HepG2 (cell line): Measurements from ENCODE around the gene NKD1. TPM values are rescaled to one million over a fixed set of nuclear protein-coding genes. Genes with fewer than 3 reads are reported as not detected.

Experiments used
- AGO2 ChIP-seq: fragments of 200-400 bp; formaldehyde crosslinking; optimal IDR thresholded peaks from 2 replicates; pipeline ENCODE3; 2017; ENCODE audit warnings: mild to moderate bottlenecking, low read depth, low read length, moderate library complexity
- ETV6 ChIP-seq: sonication (generic); formaldehyde crosslinking; conservative IDR thresholded peaks from 2 replicates; pipeline ENCODE4 v1.4.0; 2020; ENCODE audit warnings: missing genetic modification reagents
- FOXM1 ChIP-seq: sonication (generic); formaldehyde crosslinking; IDR thresholded peaks from 2 replicates; pipeline ENCODE4 v1.5.0; 2020; ENCODE audit warnings: missing genetic modification reagents
- GFI1 ChIP-seq: sonication (generic); formaldehyde crosslinking; IDR thresholded peaks from 2 replicates; pipeline ENCODE4 v1.5.0; 2020; ENCODE audit warnings: missing genetic modification reagents, mild to moderate bottlenecking, borderline replicate concordance
- MLLT10 ChIP-seq: sonication (generic); formaldehyde crosslinking; IDR thresholded peaks from 2 replicates; pipeline ENCODE4 v1.4.0; 2020; ENCODE audit warnings: missing genetic modification reagents
- RBM22 ChIP-seq: fragments of 200-400 bp; formaldehyde crosslinking; optimal IDR thresholded peaks from 2 replicates; pipeline ENCODE3; 2017; ENCODE audit warnings: mild to moderate bottlenecking, low read length, moderate library complexity
- ZBTB38 ChIP-seq: sonication (generic); formaldehyde crosslinking; IDR thresholded peaks from 2 replicates; pipeline ENCODE4 v1.5.1; 2020; ENCODE audit warnings: mild to moderate bottlenecking, missing genetic modification reagents
- ZFX ChIP-seq: sonication (generic); formaldehyde crosslinking; IDR thresholded peaks from 2 replicates; pipeline ENCODE4 v1.4.0; 2020; ENCODE audit warnings: mild to moderate bottlenecking, low read depth, missing genetic modification reagents, moderate library complexity
- ZNF12 ChIP-seq: sonication (generic); formaldehyde crosslinking; IDR thresholded peaks from 2 replicates; pipeline ENCODE4 v1.5.0; 2020; ENCODE audit warnings: missing genetic modification reagents
- ZNF121 ChIP-seq: sonication (generic); formaldehyde crosslinking; IDR thresholded peaks from 2 replicates; pipeline ENCODE4 v1.5.0; 2020; ENCODE audit warnings: mild to moderate bottlenecking, missing genetic modification reagents
- ZNF230 ChIP-seq: sonication (generic); formaldehyde crosslinking; IDR thresholded peaks from 2 replicates; pipeline ENCODE4 v1.4.0; 2020; ENCODE audit warnings: mild to moderate bottlenecking, missing genetic modification reagents
- ZNF431 ChIP-seq: sonication (generic); formaldehyde crosslinking; IDR thresholded peaks from 2 replicates; pipeline ENCODE4 v1.9.0; 2022; ENCODE audit warnings: missing genetic modification reagents, low read depth, mild to moderate bottlenecking, borderline replicate concordance
- ZNF678 ChIP-seq: sonication (generic); formaldehyde crosslinking; IDR thresholded peaks from 2 replicates; pipeline ENCODE4 v1.4.0; 2020; ENCODE audit warnings: mild to moderate bottlenecking, missing genetic modification reagents
- polyA plus RNA-seq, 8 experiments: library from polyadenylated mRNA; depleted of rRNA in 3 of 8; stranded (reverse) in 7 of 8; unstranded in 1 of 8; fragments of >200 nt; fragmentation: Illumina TruSeq in 4 of 8; extraction: Trizol in 4 of 8; gene quantifications; 2 replicates each; pipeline versions ENCODE4 v1.2.1 to v1.2.3, GENCODE V29; 2011 to 2016; ENCODE audit warnings: low read depth in 4 of 8, missing spikeins in 1 of 8, mixed read lengths in 1 of 8; ENCODE audit not compliant: insufficient read depth in 1 of 8
- total RNA-seq, 5 experiments: library from RNA; depleted of rRNA; stranded (reverse); fragments of >200 nt; fragmentation: Illumina TruSeq; extraction: Trizol; gene quantifications; 2 replicates each; pipeline ENCODE4 v1.2.3, GENCODE V29; 2016; ENCODE audit warnings: low read depth in 1 of 5
- TF ChIP-seq, protein P1 (sequence below): sonication (generic); formaldehyde crosslinking; IDR thresholded peaks from 2 replicates; pipeline ENCODE4 v1.5.1; 2020; ENCODE audit warnings: mild to moderate bottlenecking, missing genetic modification reagents, moderate library complexity
- TF ChIP-seq, protein P2 (sequence below): sonication (generic); formaldehyde crosslinking; IDR thresholded peaks from 2 replicates; pipeline ENCODE4 v1.4.0; 2020; ENCODE audit warnings: mild to moderate bottlenecking, missing genetic modification reagents
- TF ChIP-seq, protein P3 (sequence below): sonication (generic); formaldehyde crosslinking; IDR thresholded peaks from 2 replicates; pipeline ENCODE4 v1.4.0; 2020; ENCODE audit warnings: missing genetic modification reagents, borderline replicate concordance

NKD1 gene
- total and polyA plus RNA-seq, 2 of the 13 experiments (the other 11 are each of a cell fraction or from before 2014, with no cell fraction given) = 70.4 to 121 TPM

DNA sequence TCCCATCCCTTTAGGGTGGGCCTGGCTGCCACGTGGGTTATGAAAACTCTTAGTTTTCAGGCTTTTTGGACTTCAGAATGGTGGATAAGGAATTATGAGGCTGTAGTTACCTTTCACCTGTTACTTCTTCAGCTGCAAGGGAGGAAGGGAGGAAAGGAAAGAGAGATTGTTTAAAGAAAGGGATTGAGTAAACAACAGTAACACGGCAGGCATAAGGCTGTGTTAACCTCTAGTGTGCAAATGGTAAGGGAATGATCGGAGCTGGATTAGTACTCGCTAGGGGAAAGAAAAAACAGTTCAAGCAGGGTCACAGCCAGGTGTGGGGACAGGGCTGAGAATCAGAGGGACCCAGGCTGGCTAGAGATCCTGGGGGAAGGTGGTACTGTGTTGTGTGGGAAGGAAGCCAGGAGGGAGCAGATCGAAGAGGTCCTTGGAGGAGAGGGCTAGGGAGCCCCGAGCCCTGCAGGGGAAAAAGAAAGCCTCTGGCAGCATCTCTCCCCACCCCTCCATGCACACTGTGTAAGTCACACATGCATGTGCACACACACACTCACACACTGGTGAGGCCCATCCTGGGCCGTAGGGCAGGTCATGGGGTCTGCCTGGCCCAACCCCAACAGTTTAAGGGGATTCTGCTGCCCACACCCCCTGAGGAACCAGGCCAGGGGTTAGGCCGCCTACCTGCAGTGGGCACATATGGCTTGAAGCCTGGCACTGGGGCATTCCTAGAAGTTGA lies 83.2 kb downstream of the NKD1 start (continued):
- TF ChIP-seq, protein P1, sequence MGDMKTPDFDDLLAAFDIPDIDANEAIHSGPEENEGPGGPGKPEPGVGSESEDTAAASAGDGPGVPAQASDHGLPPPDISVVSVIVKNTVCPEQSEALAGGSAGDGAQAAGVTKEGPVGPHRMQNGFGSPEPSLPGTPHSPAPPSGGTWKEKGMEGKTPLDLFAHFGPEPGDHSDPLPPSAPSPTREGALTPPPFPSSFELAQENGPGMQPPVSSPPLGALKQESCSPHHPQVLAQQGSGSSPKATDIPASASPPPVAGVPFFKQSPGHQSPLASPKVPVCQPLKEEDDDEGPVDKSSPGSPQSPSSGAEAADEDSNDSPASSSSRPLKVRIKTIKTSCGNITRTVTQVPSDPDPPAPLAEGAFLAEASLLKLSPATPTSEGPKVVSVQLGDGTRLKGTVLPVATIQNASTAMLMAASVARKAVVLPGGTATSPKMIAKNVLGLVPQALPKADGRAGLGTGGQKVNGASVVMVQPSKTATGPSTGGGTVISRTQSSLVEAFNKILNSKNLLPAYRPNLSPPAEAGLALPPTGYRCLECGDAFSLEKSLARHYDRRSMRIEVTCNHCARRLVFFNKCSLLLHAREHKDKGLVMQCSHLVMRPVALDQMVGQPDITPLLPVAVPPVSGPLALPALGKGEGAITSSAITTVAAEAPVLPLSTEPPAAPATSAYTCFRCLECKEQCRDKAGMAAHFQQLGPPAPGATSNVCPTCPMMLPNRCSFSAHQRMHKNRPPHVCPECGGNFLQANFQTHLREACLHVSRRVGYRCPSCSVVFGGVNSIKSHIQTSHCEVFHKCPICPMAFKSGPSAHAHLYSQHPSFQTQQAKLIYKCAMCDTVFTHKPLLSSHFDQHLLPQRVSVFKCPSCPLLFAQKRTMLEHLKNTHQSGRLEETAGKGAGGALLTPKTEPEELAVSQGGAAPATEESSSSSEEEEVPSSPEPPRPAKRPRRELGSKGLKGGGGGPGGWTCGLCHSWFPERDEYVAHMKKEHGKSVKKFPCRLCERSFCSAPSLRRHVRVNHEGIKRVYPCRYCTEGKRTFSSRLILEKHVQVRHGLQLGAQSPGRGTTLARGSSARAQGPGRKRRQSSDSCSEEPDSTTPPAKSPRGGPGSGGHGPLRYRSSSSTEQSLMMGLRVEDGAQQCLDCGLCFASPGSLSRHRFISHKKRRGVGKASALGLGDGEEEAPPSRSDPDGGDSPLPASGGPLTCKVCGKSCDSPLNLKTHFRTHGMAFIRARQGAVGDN (CRISPR knock-in tag) = peak; percentile 22; the same call in 1 of the 2 replicates
- TF ChIP-seq, protein P2, sequence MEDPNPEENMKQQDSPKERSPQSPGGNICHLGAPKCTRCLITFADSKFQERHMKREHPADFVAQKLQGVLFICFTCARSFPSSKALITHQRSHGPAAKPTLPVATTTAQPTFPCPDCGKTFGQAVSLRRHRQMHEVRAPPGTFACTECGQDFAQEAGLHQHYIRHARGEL (CRISPR knock-in tag) = no peak
- TF ChIP-seq AGO2 = peak; percentile 99
- TF ChIP-seq ZNF678 (CRISPR knock-in tag) = no peak
- TF ChIP-seq ZNF121 (CRISPR knock-in tag) = no peak
- no peak for TF ChIP-seq ZNF12 (CRISPR knock-in tag)
- no peak for TF ChIP-seq ZBTB38 (CRISPR knock-in tag)
- no peak for TF ChIP-seq ETV6 (CRISPR knock-in tag)
- no peak for TF ChIP-seq MLLT10 (CRISPR knock-in tag)
- no peak for TF ChIP-seq FOXM1
- TF ChIP-seq RBM22 = peak; percentile 90
- TF ChIP-seq ZNF431 (CRISPR knock-in tag) = no peak
- TF ChIP-seq, protein P3, sequence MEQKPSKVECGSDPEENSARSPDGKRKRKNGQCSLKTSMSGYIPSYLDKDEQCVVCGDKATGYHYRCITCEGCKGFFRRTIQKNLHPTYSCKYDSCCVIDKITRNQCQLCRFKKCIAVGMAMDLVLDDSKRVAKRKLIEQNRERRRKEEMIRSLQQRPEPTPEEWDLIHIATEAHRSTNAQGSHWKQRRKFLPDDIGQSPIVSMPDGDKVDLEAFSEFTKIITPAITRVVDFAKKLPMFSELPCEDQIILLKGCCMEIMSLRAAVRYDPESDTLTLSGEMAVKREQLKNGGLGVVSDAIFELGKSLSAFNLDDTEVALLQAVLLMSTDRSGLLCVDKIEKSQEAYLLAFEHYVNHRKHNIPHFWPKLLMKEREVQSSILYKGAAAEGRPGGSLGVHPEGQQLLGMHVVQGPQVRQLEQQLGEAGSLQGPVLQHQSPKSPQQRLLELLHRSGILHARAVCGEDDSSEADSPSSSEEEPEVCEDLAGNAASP = no peak
- TF ChIP-seq ZNF230 (CRISPR knock-in tag) = no peak
- no peak for TF ChIP-seq GFI1
- TF ChIP-seq ZFX = no peak
